ENCODE data around the gene RPP38.

GRCh38 chr10:15141136-15142054 lies 44.2 kb downstream of the RPP38 start:
- no peak for TF ChIP-seq CTCF (IDR thresholded peaks at IDR 0.05 in 4 of 5, conservative IDR thresholded peaks at IDR 0.05 in 1 of 5)
- no peak for TF ChIP-seq POLR2A (IDR thresholded peaks at IDR 0.05)

All from gastrocnemius medialis (tissue), 4 donors.